HG03378 (cell line): ENCODE results near the gene ERN1.

Source experiments
- ATAC-seq: cut with Tn5 transposase; IDR thresholded peaks from one replicate; pipeline ENCODE4 v1.9.1; 2021; ENCODE audit warnings: mild to moderate bottlenecking, moderate library complexity; ENCODE audit not compliant: unreplicated experiment

ERN1 gene

GRCh38 chr17:64138441-64138840 is 8.5 kb upstream of the ERN1 start:
- no peak for ATAC-seq

- ATAC-seq = no peak
Measured at GRCh38 chr17:64135000-64135399, 5.1 kb upstream of the ERN1 start.

GRCh38 chr17:64134216-64134970 is 4.4 kb upstream of the ERN1 start:
- ATAC-seq = no peak

GRCh38 chr17:64133546-64134215 is 3.7 kb upstream of the ERN1 start:
- ATAC-seq = no peak

- no peak for ATAC-seq
Measured at GRCh38 chr17:64131606-64132270, 1.8 kb upstream of the ERN1 start.

- ATAC-seq = no peak
Measured at GRCh38 chr17:64130559-64131001, 636 bp upstream of the ERN1 start.

GRCh38 chr17:64129515-64129764 is 504 bp downstream of the ERN1 start:
- no peak for ATAC-seq

GRCh38 chr17:64128787-64129514 is 993 bp downstream of the ERN1 start:
- ATAC-seq = no peak

- no peak for ATAC-seq
Measured at GRCh38 chr17:64126918-64127317, 3.0 kb downstream of the ERN1 start.

- ATAC-seq = no peak
Measured at GRCh38 chr17:64125937-64126336, 4.0 kb downstream of the ERN1 start.

- ATAC-seq = no peak
Measured at GRCh38 chr17:64124609-64125008, 5.3 kb downstream of the ERN1 start.

GRCh38 chr17:64123114-64123513 is 6.8 kb downstream of the ERN1 start:
- ATAC-seq = no peak

GRCh38 chr17:64120972-64121786 is 8.8 kb downstream of the ERN1 start:
- peak; percentile 75 for ATAC-seq

- ATAC-seq = no peak
Measured at GRCh38 chr17:64120159-64120810, 9.7 kb downstream of the ERN1 start.

- no peak for ATAC-seq
Measured at GRCh38 chr17:64117981-64118979, 11.7 kb downstream of the ERN1 start.

- no peak for ATAC-seq
Measured at GRCh38 chr17:64115822-64116534, 14.0 kb downstream of the ERN1 start.

- no peak for ATAC-seq
Measured at GRCh38 chr17:64115043-64115698, 14.8 kb downstream of the ERN1 start.

- no peak for ATAC-seq
Measured at GRCh38 chr17:64113006-64113405, 16.9 kb downstream of the ERN1 start.
